GM19035 (cell line): ENCODE measurements around the gene SLC30A3.
A peak's percentile ranks its signal among the peaks of the same experiment; 100 is the strongest.

ENCODE experiments used
- ATAC-seq: cut with Tn5 transposase; IDR thresholded peaks from one replicate; pipeline ENCODE4 v1.9.1; 2021; ENCODE audit not compliant: unreplicated experiment

Gene SLC30A3

GRCh38 chr2:27236626-27237025, 26.2 kb downstream of the SLC30A3 start:
- ATAC-seq = no peak

DNA sequence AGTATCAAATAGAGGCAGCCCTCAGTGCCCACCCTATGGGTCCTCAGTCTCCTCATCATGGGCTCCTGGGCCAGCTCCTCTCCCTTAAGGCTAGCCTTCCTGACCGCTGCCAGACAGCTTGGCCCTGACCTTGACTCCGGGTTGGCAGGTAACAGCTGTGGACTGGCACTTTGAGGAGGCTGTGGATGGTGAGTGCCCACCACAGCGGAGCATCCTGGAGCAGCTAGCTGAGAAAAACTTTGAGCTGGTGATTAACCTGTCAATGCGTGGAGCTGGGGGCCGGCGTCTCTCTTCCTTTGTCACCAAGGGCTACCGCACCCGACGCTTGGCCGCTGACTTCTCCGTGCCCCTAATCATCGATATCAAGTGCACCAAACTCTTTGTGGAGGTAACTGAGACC, 26.7 kb downstream of the SLC30A3 start:
- no peak for ATAC-seq

GRCh38 chr2:27233341-27233740, 29.5 kb downstream of the SLC30A3 start:
- ATAC-seq = no peak

- no peak for ATAC-seq
These were observed 30.9 kb downstream of the SLC30A3 start for GRCh38 chr2:27231921-27232320.

GRCh38 chr2:27227501-27227900, 35.3 kb downstream of the SLC30A3 start:
- ATAC-seq = no peak

- ATAC-seq = no peak
These were observed 37.3 kb downstream of the SLC30A3 start for GRCh38 chr2:27225526-27225925.

- no peak for ATAC-seq
These were observed 39.4 kb downstream of the SLC30A3 start for GRCh38 chr2:27223416-27223815.

GRCh38 chr2:27222407-27222806, 40.4 kb downstream of the SLC30A3 start:
- no peak for ATAC-seq

GRCh38 chr2:27221166-27221565, 41.7 kb downstream of the SLC30A3 start:
- ATAC-seq = no peak

DNA sequence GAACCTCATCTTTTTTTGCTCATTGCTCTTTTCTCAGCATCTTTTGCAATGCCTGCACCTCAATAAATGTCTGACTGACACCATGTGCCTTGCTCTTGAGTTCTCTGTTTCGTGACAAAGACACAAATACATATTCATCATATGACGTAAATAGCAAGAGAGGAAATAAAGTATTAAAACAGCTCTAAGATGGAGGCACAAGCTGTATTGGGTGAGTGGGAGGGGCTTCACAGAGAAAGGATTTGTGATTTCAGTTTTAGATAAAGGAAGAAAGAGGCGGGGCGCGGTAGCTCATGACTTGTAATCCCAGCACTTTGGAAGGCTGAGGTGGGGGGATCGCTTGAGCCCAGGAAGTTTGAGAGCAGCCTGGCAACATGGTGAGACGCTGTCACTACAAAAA, 42.8 kb downstream of the SLC30A3 start:
- no peak for ATAC-seq

DNA sequence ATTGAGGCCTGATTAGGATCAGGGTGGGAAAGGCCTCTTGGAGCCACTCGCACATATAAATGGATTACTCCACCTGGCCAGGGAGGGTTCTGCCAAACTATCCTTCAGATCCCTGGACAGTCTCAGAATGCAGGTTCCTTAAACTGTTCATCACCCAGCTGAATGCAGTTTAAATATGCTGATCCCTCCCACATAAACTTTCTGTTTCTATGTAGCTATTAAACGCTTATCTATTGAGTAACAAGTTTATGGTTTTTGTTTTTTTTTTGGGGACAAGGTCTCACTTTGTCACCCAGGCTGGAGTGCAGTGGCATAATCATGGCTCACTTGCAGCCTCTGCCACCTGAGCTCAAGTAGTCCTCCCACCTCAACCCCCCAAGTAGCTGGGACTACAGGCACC, 43.8 kb downstream of the SLC30A3 start:
- no peak for ATAC-seq

DNA sequence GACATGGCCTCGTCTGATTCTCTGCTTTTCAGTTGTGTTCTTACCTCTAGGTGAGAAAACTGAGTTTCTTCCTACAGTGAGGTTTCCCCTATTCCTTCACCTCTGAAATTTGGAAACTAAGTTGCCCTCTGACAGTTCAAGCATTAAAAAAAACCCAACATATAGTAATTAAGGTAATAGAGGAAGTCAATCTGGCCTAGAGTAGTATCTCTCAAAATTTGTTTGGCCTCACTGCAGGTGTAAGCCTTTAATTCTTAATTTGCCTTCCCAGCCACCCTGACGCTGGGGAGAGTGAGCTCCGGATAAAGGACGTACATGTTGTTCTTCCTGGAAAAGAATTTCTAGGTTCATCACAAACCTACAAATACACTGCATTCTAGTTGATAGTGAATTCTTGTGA, 44.2 kb downstream of the SLC30A3 start:
- no peak for ATAC-seq

DNA sequence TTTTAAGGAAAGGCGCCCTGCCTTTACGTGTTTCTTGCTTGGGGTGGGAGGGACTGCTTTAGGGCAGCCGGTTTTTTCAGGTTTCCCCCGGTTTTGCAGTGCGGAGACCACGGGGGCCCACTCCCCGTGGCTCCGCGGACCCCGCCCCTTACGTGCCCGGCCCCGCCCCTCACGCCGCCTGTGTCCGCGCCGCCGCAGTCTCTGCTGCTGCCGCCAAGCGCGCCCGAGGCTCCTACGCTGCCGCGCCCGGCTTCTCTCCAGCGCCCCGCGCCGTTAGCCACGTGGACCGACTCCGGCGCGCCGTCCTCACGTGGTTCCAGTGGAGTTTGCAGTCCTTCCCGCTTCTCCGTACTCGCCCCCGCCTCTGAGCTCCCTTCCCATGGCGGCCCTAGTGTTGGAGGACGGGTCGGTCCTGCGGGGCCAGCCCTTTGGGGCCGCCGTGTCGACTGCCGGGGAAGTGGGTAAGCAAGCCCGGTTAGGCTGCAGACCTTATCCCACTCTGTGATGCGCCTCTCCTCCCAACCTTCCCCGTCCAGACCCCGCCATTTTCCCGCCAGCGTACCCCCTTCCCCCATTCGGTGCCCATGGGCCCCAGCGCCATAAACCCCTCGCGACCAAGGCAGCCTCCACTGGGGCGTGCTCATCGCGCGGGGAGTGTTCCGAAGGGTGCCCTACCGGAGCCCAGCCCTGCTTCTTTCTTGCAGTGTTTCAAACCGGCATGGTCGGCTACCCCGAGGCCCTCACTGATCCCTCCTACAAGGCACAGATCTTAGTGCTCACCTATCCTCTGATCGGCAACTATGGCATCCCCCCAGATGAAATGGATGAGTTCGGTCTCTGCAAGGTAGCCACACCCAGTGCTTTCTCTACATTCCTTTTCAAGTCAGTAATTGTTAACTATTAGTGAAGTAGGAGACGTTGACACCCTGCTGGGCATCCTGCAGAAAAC, 45.4 kb downstream of the SLC30A3 start, which contains the start of gene CAD:
Gene CAD (plus strand): TSS at position 197 of the 949 bp plus-strand sequence. CDS start 183 bp downstream, at position 380.
- ATAC-seq = peak; percentile 71

DNA sequence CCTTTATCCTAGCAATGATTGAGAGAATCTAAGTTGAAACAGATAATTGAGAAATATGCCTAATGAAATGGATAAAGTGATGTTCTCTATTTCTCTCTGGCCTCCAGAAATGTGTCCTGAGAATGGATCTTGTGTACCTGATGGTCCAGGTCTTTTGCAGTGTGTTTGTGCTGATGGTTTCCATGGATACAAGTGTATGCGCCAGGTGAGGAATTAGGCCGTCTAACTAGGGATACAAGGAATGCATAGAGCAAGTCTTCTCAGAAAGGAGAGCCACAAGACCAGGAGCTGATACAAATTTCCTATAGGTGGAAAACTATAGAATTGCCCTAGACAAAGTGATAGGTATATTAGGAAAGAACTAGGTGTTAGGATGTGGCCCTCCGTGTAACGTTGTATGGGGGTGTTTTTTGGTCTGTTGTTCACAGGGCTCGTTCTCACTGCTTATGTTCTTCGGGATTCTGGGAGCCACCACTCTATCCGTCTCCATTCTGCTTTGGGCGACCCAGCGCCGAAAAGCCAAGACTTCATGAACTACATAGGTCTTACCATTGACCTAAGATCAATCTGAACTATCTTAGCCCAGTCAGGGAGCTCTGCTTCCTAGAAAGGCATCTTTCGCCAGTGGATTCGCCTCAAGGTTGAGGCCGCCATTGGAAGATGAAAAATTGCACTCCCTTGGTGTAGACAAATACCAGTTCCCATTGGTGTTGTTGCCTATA, 46.3 kb downstream of the SLC30A3 start:
- no peak for ATAC-seq

DNA sequence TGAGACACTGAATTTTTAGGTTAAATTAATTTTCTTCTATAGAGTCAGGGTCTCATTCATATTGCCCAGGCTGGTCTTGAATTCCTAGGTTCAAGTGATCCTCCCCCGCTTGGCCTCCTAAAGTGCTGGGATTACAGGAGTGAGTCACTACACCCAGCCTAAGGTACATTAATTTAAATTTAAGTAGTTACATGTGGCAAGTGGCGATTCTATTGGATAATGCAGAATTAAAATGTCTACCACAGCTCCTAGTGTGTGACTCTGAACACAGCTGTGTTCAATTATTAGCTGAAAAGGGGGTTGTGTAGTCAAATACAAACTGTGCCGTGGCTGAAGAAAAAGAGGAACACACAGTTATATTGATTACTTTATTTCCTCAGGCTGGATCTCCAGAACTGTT, 47.9 kb downstream of the SLC30A3 start:
- ATAC-seq = no peak

- peak; percentile 17 for ATAC-seq
These were observed 50.0 kb downstream of the SLC30A3 start for GRCh38 chr2:27212626-27213471.

DNA sequence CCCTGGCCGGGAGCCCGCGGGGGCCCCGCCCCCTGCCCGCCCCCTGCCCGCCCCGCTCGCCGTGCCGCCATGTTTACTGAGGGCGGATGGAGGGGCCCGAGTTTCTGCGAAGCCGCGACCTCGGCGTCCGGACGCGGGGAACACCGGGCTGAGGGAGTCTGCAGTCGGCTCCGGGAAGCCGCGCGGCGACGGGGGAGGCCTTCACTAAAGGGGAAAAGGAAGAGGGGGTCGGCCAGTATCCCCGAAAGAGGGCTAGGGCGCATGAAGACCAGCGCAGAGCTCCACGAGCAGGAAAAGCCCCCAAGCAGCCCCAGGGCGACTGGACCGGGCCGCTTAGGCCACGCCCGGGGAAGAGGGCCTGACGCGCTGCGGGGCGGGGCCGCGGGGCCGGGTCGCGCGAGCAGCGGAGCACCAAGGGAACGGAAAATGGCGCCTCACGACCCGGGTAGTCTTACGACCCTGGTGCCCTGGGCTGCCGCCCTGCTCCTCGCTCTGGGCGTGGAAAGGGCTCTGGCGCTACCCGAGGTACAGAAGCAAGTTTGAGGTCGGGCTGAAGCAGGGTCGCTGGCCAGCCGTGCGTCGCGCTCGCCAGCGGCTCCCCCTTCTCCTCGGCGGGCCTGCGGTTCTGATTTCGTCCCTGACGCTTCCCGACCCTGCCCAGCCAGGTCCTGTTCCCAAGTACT, 50.8 kb downstream of the SLC30A3 start, which contains the start of the genes ATRAID and SLC5A6:
Gene ATRAID (plus strand): TSS at position 99 of the 683 bp plus-strand sequence. CDS start 328 bp downstream, at position 427.
Gene SLC5A6 (minus strand): TSS at position 326 of the 683 bp plus-strand sequence. CDS start 4,618 bp downstream, outside the sequence.
- peak; percentile 74 for ATAC-seq

DNA sequence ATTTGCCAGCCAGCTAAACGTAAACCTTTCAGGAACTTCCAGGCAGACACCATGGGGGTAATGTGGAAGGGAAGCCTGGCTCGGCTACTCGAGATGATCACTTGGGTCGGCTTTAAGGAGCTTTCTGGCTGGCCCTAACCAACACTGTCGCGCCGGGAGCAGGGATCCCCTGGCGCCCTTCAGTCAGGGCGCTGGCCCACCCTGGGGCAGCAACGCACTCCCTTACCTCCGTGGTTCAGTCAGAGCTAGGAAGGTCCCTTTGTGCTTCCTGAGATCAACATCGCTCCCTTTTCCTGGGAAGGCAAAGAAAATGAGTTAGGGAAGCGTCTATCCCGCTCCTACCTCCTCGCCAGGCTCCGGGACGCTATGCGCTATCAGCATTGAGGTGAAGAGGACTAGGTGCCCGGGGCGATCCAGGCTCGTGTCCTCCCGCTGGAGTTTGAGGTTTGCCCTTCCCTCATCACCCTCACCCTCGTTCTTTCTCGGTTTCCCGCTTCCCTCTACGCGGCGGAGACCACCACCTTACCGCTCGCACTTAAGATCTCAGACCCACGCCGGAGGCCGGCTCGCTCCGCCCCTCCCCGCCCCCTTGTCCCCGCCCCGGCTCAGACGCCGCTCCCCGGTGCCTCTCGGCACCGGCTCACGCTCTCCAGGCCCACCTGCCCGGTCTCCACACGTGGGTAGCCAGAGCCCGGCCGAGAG, 51.5 kb downstream of the SLC30A3 start:
- ATAC-seq = peak; percentile 6

- no peak for ATAC-seq
These were observed 53.0 kb downstream of the SLC30A3 start for GRCh38 chr2:27209621-27210401.
